ENCODE results near the gene NUP188.
"Not testable (repeated sequence)": the region's sequence is repeated elsewhere in the genome, so short reads cannot be mapped to it uniquely, and the experiment has no call there.

NUP188 gene

DNA sequence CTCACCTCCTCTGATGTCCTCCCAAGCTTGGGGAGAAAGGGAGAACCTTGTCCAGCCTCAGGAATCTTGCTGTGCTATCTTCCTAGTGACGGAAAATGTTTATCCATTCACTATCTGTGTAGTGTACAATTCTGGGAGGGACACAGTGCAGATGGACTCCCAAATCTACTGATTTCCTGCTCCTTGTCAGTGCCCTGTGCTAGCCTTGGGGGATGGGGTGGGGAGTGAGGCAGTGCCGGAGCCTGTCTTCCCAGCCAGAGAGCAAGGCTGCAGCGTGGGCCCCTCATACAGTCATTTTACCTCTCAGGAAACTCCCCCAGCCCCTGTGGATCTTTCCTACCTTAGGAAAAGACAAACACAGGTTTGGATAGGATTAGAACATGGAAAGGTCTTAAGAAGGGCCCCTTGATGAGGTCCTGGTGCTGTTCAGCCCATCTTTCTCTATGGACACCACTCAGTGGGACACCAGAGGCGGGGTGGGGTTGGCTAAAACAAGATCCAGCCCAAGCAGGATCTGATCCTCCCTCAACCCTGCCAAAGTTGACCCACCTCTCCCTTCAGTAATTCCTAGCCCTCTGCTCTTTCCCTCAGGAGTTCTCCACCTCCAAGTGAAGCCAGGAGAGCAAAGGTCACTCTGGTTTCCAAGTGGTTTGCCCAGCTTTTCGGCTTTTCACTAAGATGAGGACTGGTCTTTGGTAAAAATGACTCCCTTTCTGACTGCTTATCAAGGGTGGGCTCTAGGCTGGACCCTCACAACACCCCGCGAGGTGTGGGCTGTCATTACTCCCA, 3.5 kb upstream of the NUP188 start:
- DNase-seq (ENCODE audit: low spot score) = no peak

DNA sequence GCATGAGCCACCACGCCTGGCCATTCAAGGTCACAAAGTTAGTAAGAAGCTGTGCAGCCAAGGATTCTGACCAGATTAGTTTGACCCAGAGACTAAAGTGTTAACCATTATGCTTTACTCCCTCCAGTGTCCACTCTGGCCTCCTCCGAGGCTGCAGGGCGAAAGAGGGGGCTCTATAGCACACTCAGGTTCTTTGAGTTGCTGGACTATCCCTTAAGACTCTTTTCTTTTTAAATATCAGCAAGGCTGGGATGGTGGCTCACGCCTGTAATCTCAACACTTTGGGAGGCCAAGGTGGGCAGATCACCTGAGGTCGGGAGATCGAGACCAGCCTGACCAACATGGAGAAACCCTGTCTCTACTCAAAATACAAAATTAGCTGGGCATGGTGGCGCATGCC, 2.5 kb upstream of the NUP188 start:
- not testable (repeated sequence) for DNase-seq (ENCODE audit: low spot score)

DNA sequence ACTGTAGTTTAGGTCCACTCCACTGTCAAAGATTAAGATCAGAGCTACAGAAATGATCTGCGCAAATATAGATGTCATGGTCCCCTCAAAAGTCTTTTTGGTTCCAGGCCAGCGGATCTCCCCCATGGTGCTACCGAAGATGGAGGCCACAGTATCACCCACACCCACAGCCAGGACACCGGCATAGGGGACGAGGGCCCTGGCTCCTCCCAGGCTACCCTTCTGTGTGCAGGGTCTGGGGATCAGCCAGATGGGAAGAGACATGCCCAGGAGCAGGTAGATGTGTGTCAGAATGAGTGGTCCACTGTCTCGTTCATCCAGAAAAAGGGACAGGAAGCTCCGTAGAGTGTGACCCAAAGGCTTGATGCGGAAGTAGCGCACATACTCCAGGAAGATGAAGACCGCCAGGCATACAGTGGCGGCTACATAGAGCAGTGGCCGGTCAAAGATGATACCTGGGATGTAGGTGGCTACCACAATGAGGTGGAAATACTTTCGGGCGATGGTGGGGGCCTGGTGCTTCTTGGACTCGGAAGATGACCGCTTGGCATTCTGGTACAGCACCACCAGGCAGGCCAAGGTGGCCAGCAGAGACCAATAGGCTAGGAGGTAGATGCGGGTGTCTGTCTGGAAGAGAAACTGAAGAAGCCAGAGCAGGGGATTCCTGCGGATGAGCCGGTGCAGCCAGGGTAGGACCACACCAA, 1.5 kb upstream of the NUP188 start:
- DNase-seq (ENCODE audit: low spot score) = no peak

DNA sequence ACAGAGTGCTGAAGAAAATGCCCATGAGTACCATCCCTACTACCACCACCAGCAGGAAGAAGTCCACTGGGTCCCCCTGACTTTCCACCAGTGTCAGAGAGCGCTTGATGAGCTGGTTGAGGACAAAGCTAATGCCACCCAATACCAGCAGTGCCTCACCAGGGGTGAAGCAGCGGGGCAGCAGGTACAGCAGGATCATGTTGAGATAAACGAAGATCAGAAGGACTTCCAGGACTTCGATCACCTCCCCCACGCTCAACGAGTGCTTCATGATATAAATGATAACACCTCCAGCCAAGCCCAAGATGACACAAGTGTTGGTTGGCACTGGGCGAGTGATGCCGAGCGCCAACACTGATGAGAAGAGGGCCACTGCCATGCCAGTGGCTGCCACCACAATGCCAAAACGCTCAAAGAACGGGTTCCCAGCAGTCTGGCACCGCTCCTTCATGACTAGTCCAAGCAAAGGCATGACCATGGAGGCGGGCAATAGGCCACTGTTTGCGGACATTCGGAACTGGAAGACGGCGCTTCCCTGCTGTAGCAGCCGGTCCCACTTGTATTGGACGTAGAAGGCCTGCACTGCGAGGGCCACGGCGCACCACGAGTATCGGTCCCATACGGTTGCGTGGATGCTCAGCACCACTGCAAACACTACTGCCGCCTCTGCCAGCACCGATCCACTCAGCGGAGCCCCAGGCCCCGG, 775 bp upstream of the NUP188 start:
- peak; percentile 52 for DNase-seq (ENCODE audit: low spot score)

DNA sequence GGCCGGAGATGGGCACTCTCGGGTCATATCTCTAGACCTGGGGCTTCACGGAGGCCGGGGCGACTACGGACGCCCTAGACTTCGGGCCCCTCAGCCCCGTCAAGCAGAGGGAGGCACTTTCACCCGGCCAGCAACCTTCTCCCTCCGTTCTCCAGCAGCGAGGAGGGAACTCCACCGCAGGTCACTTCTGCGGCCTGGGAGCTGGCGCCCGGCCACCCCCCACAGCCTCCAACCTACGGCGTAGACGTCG, 297 bp upstream of the NUP188 start:
- DNase-seq (ENCODE audit: low spot score) = no peak

DNA sequence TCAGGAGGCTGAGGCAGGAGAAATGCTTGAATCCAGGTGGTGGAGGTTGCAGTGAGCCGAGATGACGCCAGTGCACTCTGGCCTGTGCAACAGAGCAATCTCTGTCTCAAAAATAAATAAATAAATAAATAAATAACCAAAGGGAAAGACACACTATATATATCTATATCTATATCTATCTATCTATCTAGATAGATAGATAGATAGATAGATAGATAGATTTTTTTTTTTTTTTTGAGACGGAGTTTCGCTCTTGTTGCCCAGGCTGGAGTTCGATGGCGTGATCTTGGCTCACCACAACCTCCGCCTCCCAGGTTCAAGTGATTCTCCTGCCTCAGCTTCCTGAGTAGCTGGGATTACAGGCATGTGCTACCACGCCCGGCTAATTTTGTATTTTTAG, 13.9 kb downstream of the NUP188 start:
- not testable (repeated sequence) for DNase-seq (ENCODE audit: low spot score)

DNA sequence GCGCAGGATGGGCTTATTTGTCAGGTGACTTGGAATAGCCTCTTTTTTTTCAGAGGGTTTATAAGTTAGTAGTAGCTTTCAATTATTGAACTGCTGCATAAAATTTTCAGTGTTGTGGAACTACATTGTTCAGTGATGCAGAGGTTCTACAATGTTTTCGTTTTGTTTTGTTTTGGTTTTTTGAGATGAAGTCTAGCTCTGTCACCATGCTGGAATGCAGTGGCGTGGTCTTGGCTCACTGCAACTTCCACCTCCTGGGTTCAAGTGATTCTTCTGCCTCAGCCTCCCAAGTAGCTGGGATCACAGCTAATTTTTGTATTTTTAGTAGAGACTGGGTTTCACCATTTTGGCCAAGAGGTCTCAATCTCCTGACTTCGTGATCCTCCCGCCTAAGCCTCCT, 22.0 kb downstream of the NUP188 start:
- no peak for DNase-seq (ENCODE audit: low spot score)

DNA sequence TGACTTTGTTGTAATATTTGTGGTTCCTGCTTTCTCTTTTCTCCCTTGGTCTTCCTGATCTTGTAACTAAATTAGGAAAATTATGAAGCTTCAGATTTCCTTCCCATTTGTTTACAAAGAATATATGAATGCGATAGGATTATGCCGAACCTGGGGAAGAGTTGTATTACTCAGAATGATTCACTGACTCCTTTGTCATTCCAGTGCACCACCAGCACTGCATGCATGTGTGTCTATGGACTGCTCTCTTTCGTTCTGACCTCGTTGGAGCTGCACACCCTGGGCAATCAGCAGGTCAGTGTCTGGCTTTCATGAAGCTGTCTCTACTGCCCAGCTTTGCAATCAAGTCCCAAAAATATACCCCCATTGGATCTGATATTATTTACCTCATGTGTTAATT, 25.5 kb downstream of the NUP188 start:
- peak; percentile 69 for DNase-seq (ENCODE audit: low spot score)

DNA sequence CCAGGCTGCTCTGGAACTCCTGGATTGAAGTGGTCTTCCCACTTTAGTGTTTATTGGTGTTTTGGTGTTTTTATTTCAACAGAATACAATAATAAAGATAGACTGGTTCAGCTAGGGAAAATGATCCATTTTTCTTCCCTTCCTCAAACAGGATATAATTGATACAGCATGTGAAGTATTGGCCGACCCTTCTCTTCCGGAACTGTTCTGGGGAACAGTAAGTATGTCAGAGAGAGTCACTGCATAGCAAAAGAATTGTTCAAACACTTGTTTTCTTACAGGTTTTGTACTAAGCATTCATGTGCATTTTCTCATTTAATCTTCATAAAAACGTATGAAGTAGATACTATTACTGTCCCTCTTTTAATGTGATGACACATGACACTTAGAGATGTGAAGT, 31.6 kb downstream of the NUP188 start:
- no peak for DNase-seq (ENCODE audit: low spot score)

DNA sequence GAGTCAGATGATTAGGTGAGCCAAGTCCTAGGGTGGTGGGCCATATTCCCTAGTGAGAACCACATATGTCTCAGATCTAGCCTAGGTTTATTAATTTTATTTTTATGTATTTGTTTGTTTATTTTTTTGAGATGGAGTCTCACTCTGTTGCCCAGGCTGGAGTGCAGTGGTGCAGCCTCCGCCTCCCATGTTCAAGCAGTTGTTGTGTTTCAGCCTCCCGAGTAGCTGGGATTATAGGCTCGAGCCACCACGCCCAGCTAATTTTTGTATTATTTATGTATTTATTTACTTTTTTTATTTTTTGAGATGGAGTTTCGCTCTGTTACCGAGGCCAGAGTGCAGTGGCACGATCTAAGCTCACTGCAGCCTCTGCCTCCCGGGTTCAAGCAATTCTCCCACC, 36.0 kb downstream of the NUP188 start:
- no peak for DNase-seq (ENCODE audit: low spot score)

DNA sequence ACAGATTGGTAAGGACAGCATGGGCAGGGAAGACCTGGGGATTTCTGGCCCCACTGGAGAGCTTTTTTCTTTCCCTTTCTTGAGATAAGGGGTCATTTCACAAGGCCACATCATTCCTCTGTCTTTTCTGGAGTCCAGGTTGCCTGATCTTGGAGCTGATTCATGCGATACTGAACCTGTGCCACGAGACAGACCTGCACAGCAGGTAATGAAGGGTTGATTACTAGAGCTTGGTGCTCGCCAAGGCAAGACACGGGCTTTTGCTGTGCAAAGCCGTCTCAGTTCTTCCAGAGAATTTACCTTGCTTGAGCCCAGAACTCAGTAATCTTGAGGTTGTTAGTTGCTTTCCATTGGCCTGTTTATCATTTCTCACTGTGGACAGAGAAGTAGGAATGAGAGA, 39.2 kb downstream of the NUP188 start:
- DNase-seq (ENCODE audit: low spot score) = no peak

DNA sequence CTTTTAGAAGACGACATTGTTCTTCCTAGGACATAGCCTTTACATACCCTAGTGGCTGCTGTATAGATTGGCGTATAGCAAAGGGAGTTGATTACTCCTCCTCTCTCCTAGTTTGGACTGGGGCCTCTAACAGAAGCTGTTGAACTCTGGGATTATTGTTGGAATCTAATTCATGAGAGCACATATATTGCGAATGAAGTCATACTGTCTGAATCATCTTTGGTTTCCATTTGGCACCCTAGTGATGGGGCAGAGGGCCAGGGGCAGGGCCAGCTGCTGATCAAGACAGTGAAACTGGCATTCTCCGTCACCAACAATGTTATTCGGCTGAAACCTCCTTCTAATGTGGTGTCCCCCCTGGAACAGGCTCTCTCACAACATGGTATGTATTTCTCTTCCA, 40.3 kb downstream of the NUP188 start:
- no peak for DNase-seq (ENCODE audit: low spot score)

DNA sequence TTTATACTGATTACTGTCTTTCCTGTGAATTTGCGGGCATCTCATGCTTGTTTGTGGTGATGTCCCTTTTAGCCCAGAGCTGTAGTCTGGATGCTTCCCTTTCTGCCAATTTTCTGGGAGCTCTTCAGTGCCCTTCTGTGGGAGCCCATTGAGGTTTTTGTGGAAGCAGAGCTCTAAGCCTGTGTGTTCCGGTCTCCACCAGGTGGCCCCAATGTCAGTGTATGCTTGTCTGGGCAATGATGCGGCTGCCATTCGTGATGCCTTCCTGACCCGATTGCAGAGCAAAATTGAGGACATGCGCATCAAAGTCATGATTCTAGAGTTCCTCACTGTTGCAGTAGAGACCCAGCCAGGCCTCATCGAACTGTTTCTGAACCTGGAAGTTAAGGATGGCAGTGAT, 45.5 kb downstream of the NUP188 start:
- DNase-seq (ENCODE audit: low spot score) = no peak

DNA sequence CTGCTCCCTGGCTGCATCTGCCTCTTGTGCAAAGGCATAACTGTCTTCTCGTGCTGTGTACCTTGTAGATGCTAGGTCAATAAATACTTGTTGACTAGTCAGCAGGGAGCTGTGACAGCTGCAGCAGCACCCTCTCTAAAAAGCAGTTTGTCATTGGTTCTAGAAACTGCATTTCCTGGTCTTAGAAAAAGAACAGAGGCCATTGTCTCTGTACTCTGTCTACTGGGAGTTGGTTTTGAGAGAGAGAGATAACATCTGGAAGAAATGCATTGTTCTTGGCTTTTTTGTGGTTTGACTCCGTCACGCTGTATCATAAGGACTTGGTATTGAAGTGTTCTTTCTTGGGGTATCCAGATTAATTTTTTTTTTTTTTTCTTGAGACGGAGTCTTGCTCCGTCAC, 48.3 kb downstream of the NUP188 start:
- DNase-seq (ENCODE audit: low spot score) = no peak

DNA sequence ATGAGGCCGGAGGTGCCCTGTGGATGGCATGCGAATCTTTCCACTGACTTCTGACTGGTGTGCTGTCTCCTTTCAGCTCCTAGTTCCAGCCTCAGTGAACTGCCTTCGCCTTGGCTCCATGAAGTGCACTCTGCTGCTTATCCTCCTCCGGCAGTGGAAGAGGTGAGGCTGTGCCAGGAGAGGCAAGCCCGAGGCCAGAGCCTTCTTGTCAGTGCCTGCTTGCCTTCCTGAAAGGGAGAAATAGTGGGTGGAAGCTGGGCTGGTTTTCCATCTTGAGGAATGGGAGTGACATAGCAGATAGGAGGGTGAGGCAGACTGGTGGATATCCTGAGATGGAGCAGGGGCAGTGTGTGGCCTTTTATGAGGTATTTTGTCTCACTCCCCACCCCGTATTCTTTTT, 51.0 kb downstream of the NUP188 start:
- no peak for DNase-seq (ENCODE audit: low spot score)

DNA sequence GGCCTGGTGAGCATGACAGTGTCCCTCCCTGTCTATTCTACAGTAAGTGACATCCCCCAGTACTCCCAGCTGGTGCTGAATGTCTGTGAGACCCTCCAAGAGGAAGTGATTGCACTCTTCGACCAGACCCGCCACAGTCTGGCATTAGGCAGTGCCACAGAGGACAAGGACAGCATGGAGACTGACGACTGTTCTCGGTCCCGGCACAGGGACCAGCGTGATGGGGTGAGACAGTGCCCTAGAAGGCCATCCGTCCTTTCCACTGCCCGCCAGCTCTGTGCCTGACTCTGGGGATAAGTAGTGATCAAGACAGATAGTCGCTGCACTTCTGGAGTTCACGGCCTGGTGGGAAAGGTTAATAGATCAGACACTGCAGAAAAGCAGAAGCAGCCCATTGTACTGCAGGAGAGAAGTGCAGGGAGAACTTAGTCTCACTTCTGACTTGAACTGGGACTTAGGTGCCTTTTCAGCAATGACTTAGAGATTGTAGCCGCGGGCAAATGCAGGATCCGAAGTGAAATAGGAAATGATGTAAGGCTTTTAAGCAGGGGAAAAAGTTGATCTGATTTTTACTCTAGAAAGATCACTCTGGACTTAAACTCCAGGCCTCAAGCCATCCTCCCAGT, 52.2 kb downstream of the NUP188 start:
- DNase-seq (ENCODE audit: low spot score) = no peak

DNA sequence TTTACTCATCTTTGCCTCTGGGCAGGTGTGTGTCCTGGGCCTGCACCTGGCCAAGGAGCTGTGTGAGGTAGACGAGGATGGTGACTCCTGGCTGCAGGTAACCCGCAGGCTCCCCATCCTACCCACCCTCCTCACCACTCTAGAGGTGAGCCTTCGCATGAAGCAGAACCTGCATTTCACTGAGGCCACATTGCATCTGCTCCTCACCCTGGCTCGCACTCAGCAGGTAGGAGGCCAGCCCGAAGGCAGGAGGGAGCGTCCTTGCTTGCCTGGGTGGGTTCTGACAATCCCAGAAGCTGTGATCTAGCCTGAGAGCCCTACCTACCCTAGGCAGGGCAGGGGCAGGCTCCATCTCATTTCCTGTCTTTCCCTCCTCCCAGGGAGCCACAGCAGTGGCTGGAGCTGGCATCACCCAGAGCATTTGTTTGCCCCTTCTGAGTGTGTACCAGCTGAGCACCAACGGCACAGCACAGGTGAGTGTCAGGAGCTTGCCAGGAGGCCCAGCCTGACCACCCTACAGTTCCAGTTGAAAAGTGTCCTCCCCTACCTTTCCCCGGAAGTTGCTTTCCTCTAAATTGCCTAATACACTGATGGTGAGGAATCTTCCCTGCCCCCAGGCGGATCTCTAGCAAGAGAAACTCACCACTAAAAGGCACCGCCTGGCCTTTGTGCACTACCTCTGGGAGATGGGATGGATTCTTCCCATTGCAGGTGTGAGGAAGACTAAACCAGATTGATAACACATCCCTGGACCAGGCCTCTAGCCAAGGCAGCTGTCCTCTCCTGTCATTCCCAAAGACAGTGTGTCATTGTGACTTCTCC, 54.2 kb downstream of the NUP188 start:
- no peak for DNase-seq (ENCODE audit: low spot score)

DNA sequence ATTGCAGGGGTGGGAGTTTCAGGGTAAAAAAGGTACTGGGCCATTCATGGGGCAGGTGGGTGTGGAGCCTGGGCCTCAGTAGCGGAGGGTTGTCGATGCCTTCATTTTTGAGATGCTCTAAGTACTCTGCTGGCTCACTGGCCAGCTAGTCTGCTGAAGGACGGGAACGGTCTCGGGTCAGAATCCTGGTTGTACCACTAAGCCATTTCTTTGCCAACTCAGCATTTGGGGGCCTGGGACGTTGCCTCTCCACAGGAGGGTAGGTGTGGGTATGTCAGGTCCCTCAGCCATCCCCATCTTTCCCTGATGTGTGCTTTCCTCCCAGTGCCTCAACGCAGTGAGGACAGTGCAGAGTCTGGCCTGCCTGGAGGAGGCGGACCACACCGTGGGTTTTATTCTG, 55.5 kb downstream of the NUP188 start:
- DNase-seq (ENCODE audit: low spot score) = no peak

DNA sequence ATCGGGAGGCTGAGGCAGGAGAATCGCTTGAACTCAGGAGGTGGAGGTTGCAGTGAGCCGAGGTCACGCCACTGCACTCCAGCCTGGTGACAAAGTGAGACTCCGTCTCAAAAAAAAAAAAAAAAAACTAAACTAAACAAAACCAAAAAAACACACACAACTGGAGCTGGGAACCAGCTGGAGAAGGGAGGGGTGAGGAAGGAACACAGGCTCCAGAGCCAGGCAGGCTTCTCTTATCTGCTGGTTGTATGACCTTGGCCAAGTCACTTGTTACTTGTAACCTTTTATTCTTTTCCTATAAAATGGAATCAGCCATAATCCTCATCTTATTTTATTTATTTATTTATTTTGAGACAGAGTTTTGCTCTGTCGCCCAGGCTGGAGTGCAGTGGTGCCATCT, 56.7 kb downstream of the NUP188 start:
- DNase-seq (ENCODE audit: low spot score) = not testable (repeated sequence)

DNA sequence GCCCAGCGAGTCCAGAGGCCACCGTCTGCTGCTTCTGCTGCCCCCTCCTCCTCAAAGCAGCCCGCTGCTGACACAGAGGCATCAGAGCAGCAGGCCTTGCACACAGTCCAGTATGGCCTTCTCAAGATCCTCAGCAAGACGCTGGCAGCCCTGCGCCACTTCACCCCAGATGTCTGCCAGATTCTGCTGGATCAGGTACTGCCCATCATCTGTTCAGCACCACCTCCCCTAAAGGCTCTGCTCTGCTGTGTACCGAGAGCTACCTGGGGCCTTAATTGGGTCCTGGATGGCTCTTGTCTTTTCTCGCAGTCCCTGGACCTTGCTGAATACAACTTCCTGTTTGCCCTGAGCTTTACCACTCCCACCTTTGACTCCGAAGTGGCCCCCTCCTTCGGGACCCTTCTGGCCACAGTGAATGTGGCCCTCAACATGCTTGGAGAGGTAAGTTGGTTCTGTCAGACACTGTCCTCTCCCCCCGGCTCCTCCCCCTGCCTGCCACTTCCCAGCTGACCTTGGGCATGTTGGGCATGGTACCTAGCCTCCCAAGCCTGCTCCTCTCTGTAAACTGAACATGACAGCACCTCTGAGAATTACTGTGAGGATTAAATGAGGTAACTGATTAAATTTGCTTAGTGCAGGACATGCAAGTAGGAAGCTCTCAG, 58.0 kb downstream of the NUP188 start:
- DNase-seq (ENCODE audit: low spot score) = no peak

DNA sequence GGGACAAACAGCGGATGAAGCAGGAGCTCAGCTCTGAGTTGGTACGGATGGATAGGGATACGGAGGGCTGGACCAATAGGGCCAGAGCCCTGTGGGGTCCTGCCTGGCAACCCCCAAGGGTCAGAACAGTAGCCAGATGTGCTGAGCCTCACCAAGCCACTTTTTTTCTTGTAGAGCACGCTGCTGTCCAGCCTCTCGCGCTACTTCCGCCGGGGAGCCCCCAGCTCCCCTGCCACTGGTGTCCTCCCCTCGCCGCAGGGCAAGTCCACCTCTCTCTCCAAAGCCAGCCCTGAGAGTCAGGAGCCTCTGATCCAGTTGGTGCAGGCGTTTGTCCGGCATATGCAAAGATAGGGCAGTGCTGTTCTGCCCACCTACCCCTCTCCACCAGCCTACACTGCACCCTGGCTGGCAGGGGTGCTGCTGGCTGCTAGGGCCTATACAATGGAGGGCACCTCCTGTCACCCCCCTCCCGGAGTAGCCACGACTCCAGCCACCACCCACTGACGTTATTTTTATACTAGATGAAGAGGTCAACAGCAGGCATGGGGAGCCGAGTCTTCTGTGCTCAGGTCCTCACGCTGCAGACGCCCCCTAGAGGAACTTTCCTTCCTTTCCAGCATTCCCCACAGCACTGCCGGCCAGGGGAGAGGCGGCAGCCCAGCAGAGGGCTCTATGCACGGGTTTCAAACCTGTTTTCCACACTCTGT, 59.0 kb downstream of the NUP188 start:
- DNase-seq (ENCODE audit: low spot score) = peak; percentile 90

Measured in hepatic stellate cell (primary cell).